ENCODE measurements around the gene FERD3L. TPM values are rescaled to one million over a fixed set of nuclear protein-coding genes. Genes with fewer than 3 reads are reported as not detected.
"Not testable (repeated sequence)": the region's sequence is repeated elsewhere in the genome, so short reads cannot be mapped to it uniquely, and the experiment has no call there.

The FERD3L gene, protein sequence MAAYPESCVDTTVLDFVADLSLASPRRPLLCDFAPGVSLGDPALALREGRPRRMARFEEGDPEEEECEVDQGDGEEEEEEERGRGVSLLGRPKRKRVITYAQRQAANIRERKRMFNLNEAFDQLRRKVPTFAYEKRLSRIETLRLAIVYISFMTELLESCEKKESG
- total RNA-seq (not detected in 2 replicates), polyA plus RNA-seq (not detected in 2 replicates), polyA minus RNA-seq (ENCODE audit: low replicate concordance) (not detected in 2 replicates)
- not detected in 2 replicates for polyA plus RNA-seq (2012)

DNA sequence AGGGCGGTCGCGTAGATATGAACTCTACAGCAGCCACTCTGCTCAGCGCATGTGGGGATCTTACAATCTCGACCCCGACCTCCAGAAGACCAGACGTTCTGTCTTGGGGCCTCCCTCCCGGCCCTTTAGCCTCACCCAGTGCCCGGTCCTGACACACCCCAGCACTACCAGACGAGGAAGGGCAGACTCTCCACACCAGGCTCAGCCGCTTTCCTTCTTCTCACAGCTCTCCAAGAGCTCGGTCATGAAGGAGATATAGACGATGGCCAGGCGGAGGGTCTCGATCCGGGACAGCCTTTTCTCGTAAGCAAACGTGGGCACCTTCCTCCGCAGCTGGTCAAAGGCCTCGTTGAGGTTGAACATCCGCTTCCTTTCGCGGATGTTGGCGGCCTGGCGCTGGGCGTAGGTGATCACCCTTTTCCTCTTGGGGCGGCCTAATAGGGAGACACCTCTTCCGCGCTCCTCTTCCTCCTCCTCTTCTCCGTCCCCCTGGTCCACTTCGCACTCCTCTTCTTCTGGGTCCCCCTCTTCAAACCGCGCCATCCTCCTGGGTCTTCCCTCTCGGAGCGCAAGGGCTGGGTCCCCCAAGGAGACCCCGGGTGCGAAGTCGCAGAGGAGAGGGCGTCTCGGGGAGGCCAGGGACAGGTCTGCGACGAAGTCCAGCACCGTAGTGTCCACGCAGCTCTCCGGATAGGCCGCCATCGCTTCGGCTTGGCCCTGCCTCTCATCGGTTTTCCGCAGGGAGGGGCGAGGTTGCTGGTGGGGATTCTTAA lies at the start of gene FERD3L:
Gene FERD3L, minus strand, starts transcription at position 761 of the 773 bp plus-strand sequence. Its CDS starts 59 bp downstream, at position 702.
- peak within 1 kb of the TSS in 1 of 4 experiments; percentile 14 for H3K4me3 ChIP-seq (replicated peaks in 1 of 4; ENCODE audit: control extremely low read depth in 1 of 4, insufficient read depth in 1 of 4, low read depth in 3 of 4, low read length in 4 of 4)
- peak; percentile 60 for TF ChIP-seq EZH2 (IDR thresholded peaks at IDR 0.05; ENCODE audit: low read length, missing control alignments)
- TF ChIP-seq, protein P1, sequence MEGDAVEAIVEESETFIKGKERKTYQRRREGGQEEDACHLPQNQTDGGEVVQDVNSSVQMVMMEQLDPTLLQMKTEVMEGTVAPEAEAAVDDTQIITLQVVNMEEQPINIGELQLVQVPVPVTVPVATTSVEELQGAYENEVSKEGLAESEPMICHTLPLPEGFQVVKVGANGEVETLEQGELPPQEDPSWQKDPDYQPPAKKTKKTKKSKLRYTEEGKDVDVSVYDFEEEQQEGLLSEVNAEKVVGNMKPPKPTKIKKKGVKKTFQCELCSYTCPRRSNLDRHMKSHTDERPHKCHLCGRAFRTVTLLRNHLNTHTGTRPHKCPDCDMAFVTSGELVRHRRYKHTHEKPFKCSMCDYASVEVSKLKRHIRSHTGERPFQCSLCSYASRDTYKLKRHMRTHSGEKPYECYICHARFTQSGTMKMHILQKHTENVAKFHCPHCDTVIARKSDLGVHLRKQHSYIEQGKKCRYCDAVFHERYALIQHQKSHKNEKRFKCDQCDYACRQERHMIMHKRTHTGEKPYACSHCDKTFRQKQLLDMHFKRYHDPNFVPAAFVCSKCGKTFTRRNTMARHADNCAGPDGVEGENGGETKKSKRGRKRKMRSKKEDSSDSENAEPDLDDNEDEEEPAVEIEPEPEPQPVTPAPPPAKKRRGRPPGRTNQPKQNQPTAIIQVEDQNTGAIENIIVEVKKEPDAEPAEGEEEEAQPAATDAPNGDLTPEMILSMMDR (conservative IDR thresholded peaks at IDR 0.05 in 1 of 2, IDR thresholded peaks at IDR 0.05 in 1 of 2; ENCODE audit: low read depth in 1 of 2, low read length in 2 of 2): no peak

DNA sequence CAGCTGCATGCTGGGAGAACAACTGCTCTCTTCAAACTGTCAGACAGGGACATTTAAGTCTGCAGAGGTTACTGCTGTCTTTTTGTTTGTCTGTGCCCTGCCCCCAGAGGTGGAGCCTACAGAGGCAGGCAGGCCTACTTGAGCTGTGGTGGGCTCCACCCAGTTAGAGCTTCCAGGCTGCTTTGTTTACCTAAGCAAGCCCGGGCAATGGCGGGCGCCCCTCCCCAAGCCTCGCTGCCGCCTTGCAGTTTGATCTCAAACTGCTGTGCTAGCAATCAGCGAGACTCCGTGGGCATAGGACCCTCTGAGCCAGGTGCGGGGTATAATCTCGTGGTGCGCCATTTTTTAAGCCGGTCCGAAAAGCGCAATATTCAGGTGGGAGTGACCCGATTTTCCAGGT lies 49.2 kb upstream of the FERD3L start:
- H2AFZ ChIP-seq (ENCODE audit: low read length): not testable (repeated sequence)

More for the DNA sequence above, at the start of gene FERD3L:
- H3K4me1 ChIP-seq (ENCODE audit: control insufficient read depth, extremely low read depth, insufficient read depth, low read length): no peaks in the 10 kb centered on the region
- H3K9me3 ChIP-seq (ENCODE audit: control insufficient read depth, insufficient read depth, low read depth, low read length): no peaks in the 10 kb centered on the region
- no peak for DNase-seq (ENCODE audit: low read depth in 2 of 2)
- no peak within 1 kb of the TSS for H2AFZ ChIP-seq (ENCODE audit: low read length)
- no peaks in the 10 kb centered on the region for H3K79me2 ChIP-seq (ENCODE audit: control insufficient read depth, insufficient read depth, low read length)
- no peak within 1 kb of the TSS for H3K27ac ChIP-seq (ENCODE audit: insufficient read depth, low read length)
- H3K9ac ChIP-seq (ENCODE audit: insufficient read depth, low read length): no peak within 1 kb of the TSS
- H3K36me3 ChIP-seq (ENCODE audit: control insufficient read depth, insufficient read depth, low read length): no peaks in the 10 kb centered on the region
- H3K4me2 ChIP-seq (ENCODE audit: extremely low read depth, insufficient read depth, low read length): no peak within 1 kb of the TSS
- H3K27me3 ChIP-seq (ENCODE audit: control insufficient read depth, insufficient read depth, low read length): peaks cover 25% of the 10 kb centered on the region
- no peaks in the 10 kb centered on the region for H4K20me1 ChIP-seq (ENCODE audit: control insufficient read depth, extremely low read depth, insufficient read depth, low read length)

DNA sequence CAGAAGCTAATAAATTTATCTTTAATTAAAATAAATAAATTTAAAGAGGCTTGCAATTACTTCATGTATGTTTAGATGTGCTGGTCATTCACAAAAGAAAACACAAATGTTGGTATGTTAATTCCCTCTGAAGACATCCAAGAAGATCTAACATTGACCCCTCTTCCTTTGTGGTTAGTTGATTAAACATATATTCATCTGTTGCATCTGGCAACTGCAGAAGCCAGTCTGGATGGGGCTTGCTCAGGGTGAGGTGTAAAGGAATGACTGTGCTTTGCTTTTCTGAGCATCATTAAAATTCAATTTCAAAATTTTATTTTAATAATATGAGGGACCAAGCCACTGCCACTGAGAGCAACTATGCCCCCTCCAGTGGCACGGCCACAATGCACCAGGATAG lies 36.4 kb upstream of the FERD3L start:
- DNase-seq (ENCODE audit: low read depth in 2 of 2): no peak
- Histone ChIP-seq H3K4me2 (ENCODE audit: extremely low read depth, insufficient read depth, low read length) (no peak overlapping the region), H3K36me3 (ENCODE audit: control insufficient read depth, insufficient read depth, low read length) (no peaks in the 10 kb centered on the region), H4K20me1 (ENCODE audit: control insufficient read depth, extremely low read depth, insufficient read depth, low read length) (no peaks in the 10 kb centered on the region), H3K79me2 (ENCODE audit: control insufficient read depth, insufficient read depth, low read length) (no peaks in the 10 kb centered on the region), H3K9ac (ENCODE audit: insufficient read depth, low read length) (no peak overlapping the region), H3K9me3 (ENCODE audit: control insufficient read depth, insufficient read depth, low read depth, low read length) (no peaks in the 10 kb centered on the region), H2AFZ (ENCODE audit: low read length) (no peak overlapping the region), H3K4me3 (replicated peaks in 1 of 4; ENCODE audit: control extremely low read depth in 1 of 4, insufficient read depth in 1 of 4, low read depth in 3 of 4, low read length in 4 of 4) (no peak overlapping the region), H3K27ac (ENCODE audit: insufficient read depth, low read length) (no peak overlapping the region), H3K4me1 (ENCODE audit: control insufficient read depth, extremely low read depth, insufficient read depth, low read length) (no peaks in the 10 kb centered on the region), H3K27me3 (ENCODE audit: control insufficient read depth, insufficient read depth, low read length) (no peaks in the 10 kb centered on the region)
- TF ChIP-seq, protein P1 (conservative IDR thresholded peaks at IDR 0.05 in 1 of 2, IDR thresholded peaks at IDR 0.05 in 1 of 2; ENCODE audit: low read depth in 1 of 2, low read length in 2 of 2): no peak
- TF ChIP-seq EZH2 (IDR thresholded peaks at IDR 0.05; ENCODE audit: low read length, missing control alignments): no peak

More for the DNA sequence above, 49.2 kb upstream of the FERD3L start:
- H3K4me2 ChIP-seq (ENCODE audit: extremely low read depth, insufficient read depth, low read length); DNase-seq (ENCODE audit: low read depth in 2 of 2); H3K9me3 ChIP-seq (ENCODE audit: control insufficient read depth, insufficient read depth, low read depth, low read length); H3K79me2 ChIP-seq (ENCODE audit: control insufficient read depth, insufficient read depth, low read length); H3K4me1 ChIP-seq (ENCODE audit: control insufficient read depth, extremely low read depth, insufficient read depth, low read length); H3K27ac ChIP-seq (ENCODE audit: insufficient read depth, low read length); H3K4me3 ChIP-seq (replicated peaks in 1 of 4; ENCODE audit: control extremely low read depth in 1 of 4, insufficient read depth in 1 of 4, low read depth in 3 of 4, low read length in 4 of 4); H3K36me3 ChIP-seq (ENCODE audit: control insufficient read depth, insufficient read depth, low read length); H3K9ac ChIP-seq (ENCODE audit: insufficient read depth, low read length); H3K27me3 ChIP-seq (ENCODE audit: control insufficient read depth, insufficient read depth, low read length); H4K20me1 ChIP-seq (ENCODE audit: control insufficient read depth, extremely low read depth, insufficient read depth, low read length): not testable (repeated sequence)

Data from fibroblast of lung (primary cell).